DND-41 (cell line): ENCODE data around the gene OR51B4.

Source experiments
- CTCF ChIP-seq: IDR thresholded peaks from 2 replicates; pipeline ENCODE4 v1.5.1; 2012; ENCODE audit warnings: borderline replicate concordance, low read length, moderate library complexity, mild to moderate bottlenecking; ENCODE audit not compliant: poor library complexity, severe bottlenecking; ENCODE audit errors: extremely low read depth
- EZH2 ChIP-seq: IDR thresholded peaks from 3 replicates; pipeline ENCODE4 v1.6.1; 2012; ENCODE audit warnings: borderline replicate concordance, low read depth, mild to moderate bottlenecking, moderate library complexity, low read length, inconsistent platforms; ENCODE audit not compliant: severe bottlenecking

GRCh38 chr11:5266609-5267008, 35.1 kb downstream of the OR51B4 start:
- TF ChIP-seq CTCF (no peak), EZH2 (no peak)
